Upper lobe of left lung (tissue), 4 donors: ENCODE data around the gene ORM1.

Experiments
- POLR2A ChIP-seq, 4 donors: fragments of 450-650 bp; IDR thresholded peaks; one replicate each; pipeline ENCODE4 v1.5.1; 2016 to 2017; ENCODE audit warnings: antibody characterized with exemption in 4 of 4, mild to moderate bottlenecking in 2 of 4
- POLR2AphosphoS5 ChIP-seq, 2 donors: sonication (generic); formaldehyde crosslinking; IDR thresholded peaks; one replicate each; pipeline ENCODE4 v1.5.1; 2017; ENCODE audit warnings: antibody characterized with exemption in 2 of 2
- TF ChIP-seq, protein P1 (sequence below), 6 experiments: fragments of 450-650 bp in 4 of 6; fragments of 200-600 bp in 2 of 6; sonication (generic) in 2 of 6; IDR thresholded peaks; one replicate each; pipeline ENCODE4 v1.5.1; 2016 to 2019; ENCODE audit warnings: antibody characterized with exemption in 6 of 6

DNA sequence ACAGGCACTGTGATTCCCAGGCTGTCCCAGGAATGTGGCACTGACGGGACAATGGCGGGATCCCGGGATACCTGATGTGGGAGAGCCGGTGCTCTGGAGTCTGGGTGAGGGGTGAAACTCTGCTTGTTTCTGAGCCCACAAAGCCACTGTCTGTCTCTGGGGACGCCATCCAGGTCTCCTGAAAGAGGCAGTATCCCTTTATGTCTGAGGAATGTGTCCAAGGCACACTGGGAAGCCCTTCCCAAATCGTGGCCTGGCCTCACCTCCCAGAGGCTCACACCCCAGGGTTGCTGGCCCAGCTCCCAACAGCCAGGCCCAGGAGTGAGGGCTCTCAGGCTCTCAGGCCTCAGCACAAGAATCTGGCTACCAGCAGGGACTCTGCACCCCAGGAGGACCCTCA is 33.9 kb downstream of the ORM1 start:
- TF ChIP-seq, protein P1, sequence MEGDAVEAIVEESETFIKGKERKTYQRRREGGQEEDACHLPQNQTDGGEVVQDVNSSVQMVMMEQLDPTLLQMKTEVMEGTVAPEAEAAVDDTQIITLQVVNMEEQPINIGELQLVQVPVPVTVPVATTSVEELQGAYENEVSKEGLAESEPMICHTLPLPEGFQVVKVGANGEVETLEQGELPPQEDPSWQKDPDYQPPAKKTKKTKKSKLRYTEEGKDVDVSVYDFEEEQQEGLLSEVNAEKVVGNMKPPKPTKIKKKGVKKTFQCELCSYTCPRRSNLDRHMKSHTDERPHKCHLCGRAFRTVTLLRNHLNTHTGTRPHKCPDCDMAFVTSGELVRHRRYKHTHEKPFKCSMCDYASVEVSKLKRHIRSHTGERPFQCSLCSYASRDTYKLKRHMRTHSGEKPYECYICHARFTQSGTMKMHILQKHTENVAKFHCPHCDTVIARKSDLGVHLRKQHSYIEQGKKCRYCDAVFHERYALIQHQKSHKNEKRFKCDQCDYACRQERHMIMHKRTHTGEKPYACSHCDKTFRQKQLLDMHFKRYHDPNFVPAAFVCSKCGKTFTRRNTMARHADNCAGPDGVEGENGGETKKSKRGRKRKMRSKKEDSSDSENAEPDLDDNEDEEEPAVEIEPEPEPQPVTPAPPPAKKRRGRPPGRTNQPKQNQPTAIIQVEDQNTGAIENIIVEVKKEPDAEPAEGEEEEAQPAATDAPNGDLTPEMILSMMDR (IDR thresholded peaks at IDR 0.05) = no peak
- TF ChIP-seq POLR2A (IDR thresholded peaks at IDR 0.05) = no peak
- no peak for TF ChIP-seq POLR2AphosphoS5 (IDR thresholded peaks at IDR 0.05)
